Right kidney (tissue), 1 donor: Measurements from ENCODE around the gene CCDC169.

Source experiments
- DNase-seq: peaks from one replicate; pipeline ENCODE4 v3.0.0-alpha.2; 2016

CCDC169 gene

GRCh38 chr13:36244073-36244472 is 53.5 kb downstream of the CCDC169 start:
- no peak for DNase-seq

- DNase-seq, result no peak
These were observed 54.9 kb downstream of the CCDC169 start for GRCh38 chr13:36242761-36243160.

GRCh38 chr13:36231236-36231635 is 66.4 kb downstream of the CCDC169 start:
- no peak for DNase-seq

DNA sequence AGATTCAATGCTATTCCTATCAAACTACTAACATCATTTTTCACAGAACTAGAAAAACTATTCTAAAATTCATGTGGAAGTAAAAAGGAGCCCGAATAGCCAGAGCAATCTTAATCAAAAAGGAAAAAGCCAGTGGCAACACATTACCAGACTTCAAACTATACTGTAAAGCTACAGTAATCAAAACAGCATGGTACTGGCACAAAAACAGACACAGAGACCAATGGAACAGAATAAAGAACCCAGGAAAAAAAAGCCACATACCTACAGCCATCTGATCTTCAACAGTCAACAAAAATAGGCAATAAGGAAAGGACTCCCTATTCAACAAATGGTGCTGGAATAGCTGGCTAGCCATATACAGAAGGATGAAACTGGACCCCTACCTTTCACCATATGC is 72.9 kb downstream of the CCDC169 start:
- DNase-seq, result no peak

- no peak for DNase-seq
These were observed 77.7 kb downstream of the CCDC169 start for GRCh38 chr13:36219883-36220282.

DNA sequence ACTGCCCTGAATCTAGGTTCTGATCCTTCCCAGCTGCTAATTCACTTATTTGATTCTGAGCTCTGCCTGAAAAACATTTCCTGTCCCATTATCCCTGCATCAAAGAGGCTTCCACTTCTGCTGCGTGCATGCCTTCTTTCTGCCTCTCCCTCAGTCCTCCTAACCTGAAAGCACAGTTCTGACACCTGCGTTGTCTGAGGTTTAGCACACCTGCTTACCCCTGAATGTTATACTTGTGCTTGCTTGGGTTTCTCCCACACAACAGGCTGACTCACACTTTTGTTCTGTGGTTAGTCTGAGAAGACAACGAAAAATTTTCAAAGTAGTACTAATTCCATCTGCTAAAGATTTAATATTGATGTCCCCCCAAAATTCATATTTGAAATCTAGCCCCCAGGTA is 80.2 kb downstream of the CCDC169 start:
- DNase-seq, result no peak

DNA sequence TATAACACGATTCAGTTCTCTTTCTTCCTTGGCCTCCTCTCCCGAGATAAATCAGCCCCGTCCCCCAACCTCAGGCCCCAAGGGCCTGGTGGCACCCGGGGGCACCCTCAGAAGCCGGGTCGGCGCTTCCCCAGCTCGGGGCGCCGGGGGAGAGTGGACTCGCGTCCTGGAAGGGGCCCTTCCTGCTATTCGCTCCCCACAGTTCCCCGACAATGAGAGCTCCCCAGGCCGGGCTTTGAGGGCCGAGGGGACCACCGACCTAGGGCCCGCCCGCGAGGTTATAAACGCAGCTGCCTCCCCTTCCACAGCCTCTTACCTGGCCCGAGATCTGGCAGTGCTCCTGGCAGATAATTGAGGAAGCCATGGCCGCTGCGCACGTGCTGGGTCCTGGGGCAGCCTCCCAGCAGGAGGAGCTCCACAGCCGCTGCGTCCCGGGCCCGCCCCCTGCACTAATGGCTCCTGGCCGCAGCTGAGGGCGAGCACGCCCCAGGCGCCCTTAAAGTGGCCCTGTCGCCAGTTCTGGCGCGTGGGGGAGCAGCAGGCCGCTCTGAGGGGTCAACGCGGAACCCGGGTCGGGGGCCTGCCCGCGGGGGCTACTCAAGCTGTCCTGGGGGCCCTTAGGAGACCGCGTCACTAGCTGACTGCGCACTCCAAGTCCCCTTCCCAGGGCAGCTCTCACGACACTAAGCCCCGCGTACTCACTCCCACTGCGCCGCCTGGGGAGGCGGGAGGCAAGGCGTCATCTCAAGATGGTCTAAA is 83.3 kb downstream of the CCDC169 start, which contains the start of gene SOHLH2:
Gene SOHLH2, minus strand, starts transcription at position 394 of the 759 bp plus-strand sequence. Its CDS starts 30 bp downstream, at position 364.
- no peak for DNase-seq

GRCh38 chr13:36212789-36213188 is 84.8 kb downstream of the CCDC169 start:
- DNase-seq, result no peak

DNA sequence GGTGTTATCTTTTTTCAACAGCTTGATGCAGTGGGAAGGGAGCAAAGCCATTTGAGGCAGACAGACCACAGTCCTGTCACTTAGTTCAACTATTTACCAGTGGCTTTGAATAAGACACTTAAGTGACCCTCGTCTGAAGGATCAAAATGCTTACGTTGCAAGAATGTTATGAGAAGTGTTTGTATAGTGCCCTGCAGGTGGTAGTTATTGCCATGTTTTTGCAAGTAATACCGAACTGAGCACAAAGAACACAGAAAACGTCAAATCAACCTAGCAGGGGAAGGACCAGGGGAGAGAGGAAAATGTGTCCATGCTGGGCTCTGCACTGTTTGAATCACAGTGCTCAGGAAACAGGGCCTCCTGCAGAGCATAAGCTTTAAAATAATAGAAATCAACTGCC is 86.0 kb downstream of the CCDC169 start:
- no peak for DNase-seq

DNA sequence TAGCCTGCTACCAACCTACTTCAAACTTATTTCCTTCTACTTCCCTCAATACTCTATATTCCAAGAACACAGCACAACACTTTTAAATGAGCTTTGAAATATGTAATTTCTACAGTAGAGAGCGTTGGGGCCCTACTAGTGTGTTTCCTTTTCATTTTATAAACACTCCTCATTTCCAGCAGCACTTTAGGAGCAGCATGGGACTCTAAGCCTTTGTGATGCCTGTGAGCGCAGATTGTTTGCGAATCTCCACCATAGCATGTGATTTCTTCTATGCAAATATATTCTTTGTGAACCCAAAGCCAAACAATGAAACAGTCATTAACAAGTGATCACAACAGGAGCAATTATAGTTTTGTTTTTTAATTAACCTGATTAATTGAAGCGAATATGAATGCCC is 86.9 kb downstream of the CCDC169 start:
- DNase-seq, result no peak

- DNase-seq, result no peak
These were observed 89.9 kb downstream of the CCDC169 start for GRCh38 chr13:36207672-36208071.

DNA sequence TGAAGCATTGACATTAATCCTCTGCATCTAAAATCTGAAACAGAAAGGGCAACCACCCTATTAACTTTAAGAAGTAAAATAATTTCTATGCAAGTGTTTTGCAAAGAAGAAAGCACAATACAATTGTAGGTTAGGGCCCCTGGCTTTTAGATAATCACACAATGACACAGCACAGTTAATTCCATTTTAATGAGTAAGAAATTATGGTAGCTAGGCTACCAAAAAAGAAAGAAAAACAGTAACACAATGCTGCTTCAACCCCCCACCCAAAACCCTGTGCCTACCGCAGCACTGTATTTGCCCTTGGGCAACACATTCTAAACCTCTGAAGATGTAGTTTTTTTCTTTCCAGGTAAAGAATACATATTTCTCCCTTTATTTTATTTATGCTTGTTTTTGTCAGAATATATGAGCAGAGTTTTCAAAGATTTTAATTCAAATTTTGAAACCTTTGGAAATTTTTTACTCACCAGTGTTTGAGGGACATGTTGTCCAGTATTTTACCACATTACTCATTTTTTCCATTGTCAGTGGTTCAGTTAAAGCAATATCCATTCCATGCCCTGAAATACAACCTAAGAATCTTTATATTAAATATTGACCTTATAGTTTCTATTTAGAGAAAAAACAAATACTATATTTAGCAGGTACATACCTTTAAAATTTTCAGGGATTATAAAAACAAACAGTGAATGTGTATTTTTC is 104.3 kb downstream of the CCDC169 start:
- DNase-seq, result no peak

- DNase-seq, result no peak
These were observed 105.4 kb downstream of the CCDC169 start for GRCh38 chr13:36192166-36192565.

- no peak for DNase-seq
These were observed 106.8 kb downstream of the CCDC169 start for GRCh38 chr13:36190771-36191170.

- no peak for DNase-seq
These were observed 109.2 kb downstream of the CCDC169 start for GRCh38 chr13:36188441-36188840.

GRCh38 chr13:36183901-36184300 is 113.7 kb downstream of the CCDC169 start:
- DNase-seq, result no peak
